Uterus (tissue), 4 donors: ENCODE results near the gene ATXN3L. TPM values are rescaled to one million over a fixed set of nuclear protein-coding genes. Genes with fewer than 3 reads are reported as not detected.

ENCODE experiments used
- DNase-seq, 2 donors: peaks; one replicate each; pipeline ENCODE4 v3.0.0-alpha.2; 2019 to 2020
- H3K27ac ChIP-seq, 2 donors: fragments of 200-600 bp; sonication (generic); 1 replicate in 1 of 2; 2 replicates in 1 of 2; pipeline ENCODE4 v1.5.1; 2016 to 2018
- H3K27me3 ChIP-seq, 2 donors: fragments of 200-600 bp; sonication (generic); one replicate each; pipeline ENCODE4 v1.5.1; 2018 to 2019; ENCODE audit warnings: control low read depth in 1 of 2
- H3K36me3 ChIP-seq, 2 donors: fragments of 200-600 bp; sonication (generic); one replicate each; pipeline ENCODE4 v1.5.1; 2019; ENCODE audit warnings: control low read depth in 1 of 2
- H3K4me1 ChIP-seq, 2 donors: fragments of 200-600 bp; sonication (generic); one replicate each; pipeline ENCODE4 v1.5.1; 2018 to 2019; ENCODE audit warnings: control low read depth in 1 of 2
- H3K4me3 ChIP-seq, 2 donors: fragments of 200-600 bp; sonication (generic); 1 replicate in 1 of 2; 2 replicates in 1 of 2; pipeline ENCODE4 v1.5.1; 2018 to 2019; ENCODE audit warnings: mild to moderate bottlenecking in 1 of 2
- H3K9me3 ChIP-seq, 2 donors: fragments of 200-600 bp; sonication (generic); one replicate each; pipeline ENCODE4 v1.5.1; 2019; ENCODE audit warnings: control low read depth in 1 of 2
- CTCF ChIP-seq, 4 experiments: fragments of 200-600 bp in 2 of 4; fragments of 450-650 bp in 2 of 4; sonication (generic) in 2 of 4; IDR thresholded peaks; one replicate each; pipeline ENCODE4 v1.5.1; 2016 to 2019; ENCODE audit warnings: antibody characterized with exemption in 4 of 4, mild to moderate bottlenecking in 2 of 4, moderate library complexity in 1 of 4
- POLR2A ChIP-seq, 2 donors: fragments of 450-650 bp; IDR thresholded peaks; one replicate each; pipeline ENCODE4 v1.6.1; 2016; ENCODE audit warnings: antibody characterized with exemption in 2 of 2, mild to moderate bottlenecking in 1 of 2, moderate library complexity in 1 of 2
- intact Hi-C: fragments of 100-400 bp; cut with DNase I; formaldehyde crosslinking; loops from one replicate; pipeline ENCODE4 v1.15.1; 2023; ENCODE audit warnings: low total_unique reads
- total RNA-seq, 4 donors: library from RNA; depleted of rRNA in 3 of 4; stranded (reverse); fragments of >200 nt in 3 of 4; gene quantifications; one replicate each; pipeline versions ENCODE4 v1.1.0 to v1.2.4, GENCODE V29; 2014 to 2023
- donor health status: DM: yes; HTN: yes; CAD: no.

ATXN3L gene
- total RNA-seq, 4 donors from 2014 or later: not detected

GRCh38 chrX:13295841-13296240 is 24.0 kb downstream of the ATXN3L start:
- no peak for TF ChIP-seq POLR2A (IDR thresholded peaks at IDR 0.05)
- TF ChIP-seq CTCF (IDR thresholded peaks at IDR 0.05): no peak
- DNase-seq: no peak
- H3K27me3 ChIP-seq: no peaks in the 10 kb centered on the region
- H3K9me3 ChIP-seq: no peaks in the 10 kb centered on the region
- no peaks in the 10 kb centered on the region for H3K36me3 ChIP-seq
- no peaks in the 10 kb centered on the region for H3K4me1 ChIP-seq
- H3K4me3 ChIP-seq: no peak overlapping the region
- intact Hi-C loops: no loop called here
- no peak overlapping the region for H3K27ac ChIP-seq

GRCh38 chrX:13293700-13294099 is 26.2 kb downstream of the ATXN3L start:
- Histone ChIP-seq H3K27ac (no peak overlapping the region), H3K9me3 (no peaks in the 10 kb centered on the region), H3K27me3 (no peaks in the 10 kb centered on the region), H3K4me1 (no peaks in the 10 kb centered on the region), H3K36me3 (no peaks in the 10 kb centered on the region), H3K4me3 (no peak overlapping the region)
- no peak for DNase-seq
- intact Hi-C loops: no loop called here
- TF ChIP-seq POLR2A (IDR thresholded peaks at IDR 0.05) (no peak), CTCF (IDR thresholded peaks at IDR 0.05) (no peak)

GRCh38 chrX:13290891-13291614 is 28.8 kb downstream of the ATXN3L start:
- Histone ChIP-seq H3K27me3 (no peaks in the 10 kb centered on the region), H3K4me3 (no peak overlapping the region), H3K36me3 (no peaks in the 10 kb centered on the region), H3K27ac (no peak overlapping the region), H3K4me1 (no peaks in the 10 kb centered on the region), H3K9me3 (no peaks in the 10 kb centered on the region)
- TF ChIP-seq CTCF (IDR thresholded peaks at IDR 0.05) (no peak), POLR2A (IDR thresholded peaks at IDR 0.05) (no peak)
- intact Hi-C loops: no loop called here
- DNase-seq: no peak

GRCh38 chrX:13288671-13289070 is 31.2 kb downstream of the ATXN3L start:
- no peaks in the 10 kb centered on the region for H3K36me3 ChIP-seq
- TF ChIP-seq POLR2A (IDR thresholded peaks at IDR 0.05) (no peak), CTCF (IDR thresholded peaks at IDR 0.05) (no peak)
- H3K4me1 ChIP-seq: no peaks in the 10 kb centered on the region
- intact Hi-C loops: no loop called here
- H3K4me3 ChIP-seq: no peak overlapping the region
- H3K27me3 ChIP-seq: no peaks in the 10 kb centered on the region
- DNase-seq: no peak
- no peaks in the 10 kb centered on the region for H3K9me3 ChIP-seq
- no peak overlapping the region for H3K27ac ChIP-seq

GRCh38 chrX:13287816-13288215 is 32.0 kb downstream of the ATXN3L start:
- H3K27me3 ChIP-seq: no peaks in the 10 kb centered on the region
- no peak overlapping the region for H3K4me3 ChIP-seq
- no peak for DNase-seq
- no peaks in the 10 kb centered on the region for H3K9me3 ChIP-seq
- intact Hi-C loops: no loop called here
- TF ChIP-seq POLR2A (IDR thresholded peaks at IDR 0.05) (no peak), CTCF (IDR thresholded peaks at IDR 0.05) (no peak)
- no peaks in the 10 kb centered on the region for H3K4me1 ChIP-seq
- H3K27ac ChIP-seq: no peak overlapping the region
- H3K36me3 ChIP-seq: no peaks in the 10 kb centered on the region
